H9 (cell line): Measurements from ENCODE around the gene GOLGA1. TPM values are rescaled to one million over a fixed set of nuclear protein-coding genes. Genes with fewer than 3 reads are reported as not detected.
A peak's percentile ranks its signal among the peaks of the same experiment; 100 is the strongest.

Experiments
- DNase-seq: peaks from one replicate; pipeline ENCODE4 v3.0.0-alpha.2; 2017
- H2AFZ ChIP-seq: one replicate; pipeline ENCODE4 v1.6.1; 2013; ENCODE audit warnings: mild to moderate bottlenecking, low read length, control low read depth, moderate library complexity
- H2AK5ac ChIP-seq: 2 replicates; pipeline ENCODE4 v1.6.1; 2013; ENCODE audit warnings: low read length, control low read depth, mixed read lengths; ENCODE audit not compliant: insufficient read length
- H2BK120ac ChIP-seq: one replicate; pipeline ENCODE4 v1.6.1; 2013; ENCODE audit warnings: low read depth, mild to moderate bottlenecking, low read length, control low read depth, inconsistent platforms; ENCODE audit not compliant: poor library complexity, severe bottlenecking
- H2BK12ac ChIP-seq: 2 replicates; pipeline ENCODE4 v1.6.1; 2013; ENCODE audit warnings: low read length, control low read depth, mixed read lengths, low read depth; ENCODE audit not compliant: insufficient read length
- H2BK15ac ChIP-seq: 2 replicates; pipeline ENCODE4 v1.6.1; 2013; ENCODE audit warnings: low read depth, low read length, control low read depth
- H2BK20ac ChIP-seq: one replicate; pipeline ENCODE4 v1.6.1; 2013; ENCODE audit warnings: low read depth, mild to moderate bottlenecking, low read length, control low read depth, inconsistent platforms; ENCODE audit not compliant: poor library complexity, severe bottlenecking
- H2BK5ac ChIP-seq: 2 replicates; pipeline ENCODE4 v1.6.1; 2013; ENCODE audit warnings: low read length, control low read depth, mixed read lengths; ENCODE audit not compliant: insufficient read length
- H3K14ac ChIP-seq: 2 replicates; pipeline ENCODE4 v1.6.1; 2013; ENCODE audit warnings: low read length, control low read depth; ENCODE audit not compliant: insufficient read depth
- H3K18ac ChIP-seq: 2 replicates; pipeline ENCODE4 v1.6.1; 2013; ENCODE audit warnings: low read depth, mild to moderate bottlenecking, mixed read lengths, low read length, control low read depth; ENCODE audit not compliant: insufficient read length
- H3K23ac ChIP-seq: 2 replicates; pipeline ENCODE4 v1.6.1; 2013; ENCODE audit warnings: low read length, control low read depth, mixed read lengths, low read depth; ENCODE audit not compliant: insufficient read length
- H3K23me2 ChIP-seq: 2 replicates; pipeline ENCODE4 v1.6.1; 2013; ENCODE audit warnings: low read depth, mild to moderate bottlenecking, mixed read lengths, low read length, control low read depth; ENCODE audit not compliant: insufficient read length, poor library complexity, severe bottlenecking
- H3K27ac ChIP-seq: 2 replicates; pipeline ENCODE4 v1.5.1; 2013; ENCODE audit warnings: low read length, control low read depth, mixed read lengths, low read depth; ENCODE audit not compliant: insufficient read length
- H3K27me3 ChIP-seq: 2 replicates; pipeline ENCODE4 v1.6.1; 2013; ENCODE audit warnings: low read length, control low read depth, inconsistent platforms; ENCODE audit not compliant: insufficient read depth
- H3K4ac ChIP-seq: 2 replicates; pipeline ENCODE4 v1.6.1; 2013; ENCODE audit warnings: low read depth, mild to moderate bottlenecking, control low read depth, inconsistent platforms, low read length, moderate library complexity
- H3K4me1 ChIP-seq: 2 replicates; pipeline ENCODE4 v1.6.1; 2013; ENCODE audit warnings: low read length, control low read depth, inconsistent platforms; ENCODE audit not compliant: insufficient read depth
- H3K4me2 ChIP-seq: 2 replicates; pipeline ENCODE4 v1.6.1; 2013; ENCODE audit warnings: low read length, control low read depth, mixed read lengths; ENCODE audit not compliant: insufficient read length, insufficient read depth
- H3K56ac ChIP-seq: 2 replicates; pipeline ENCODE4 v1.6.1; 2013; ENCODE audit warnings: low read depth, mild to moderate bottlenecking, mixed read lengths, low read length, control low read depth; ENCODE audit not compliant: insufficient read length
- H3K79me1 ChIP-seq: 2 replicates; pipeline ENCODE4 v1.6.1; 2013; ENCODE audit warnings: low read depth, mild to moderate bottlenecking, moderate library complexity, low read length, control low read depth, inconsistent platforms; ENCODE audit not compliant: insufficient read depth, poor library complexity, severe bottlenecking
- H3K79me2 ChIP-seq: 2 replicates; pipeline ENCODE4 v1.6.1; 2013; ENCODE audit warnings: low read length, control low read depth, inconsistent platforms; ENCODE audit not compliant: insufficient read depth
- H3K9ac ChIP-seq: 2 replicates; pipeline ENCODE4 v1.6.1; 2013; ENCODE audit warnings: low read length, control low read depth, mixed read lengths; ENCODE audit not compliant: insufficient read length; ENCODE audit errors: extremely low read depth
- H3K9me3 ChIP-seq: one replicate; pipeline ENCODE4 v1.6.1; 2013; ENCODE audit warnings: low read depth, low read length, inconsistent platforms; ENCODE audit not compliant: control insufficient read depth
- H3T11ph ChIP-seq: one replicate; pipeline ENCODE4 v1.6.1; 2013; ENCODE audit warnings: mild to moderate bottlenecking, low read length, control low read depth, inconsistent platforms
- H4K20me1 ChIP-seq: one replicate; pipeline ENCODE4 v1.6.1; 2013; ENCODE audit not compliant: control insufficient read depth, insufficient read length, insufficient read depth
- H4K5ac ChIP-seq: 2 replicates; pipeline ENCODE4 v1.6.1; 2013; ENCODE audit warnings: low read depth, mild to moderate bottlenecking, mixed read lengths, low read length, control low read depth; ENCODE audit not compliant: insufficient read length
- H4K8ac ChIP-seq: replicated peaks from 2 replicates; pipeline ENCODE4 v1.6.1; 2013; ENCODE audit warnings: low read length, control low read depth, mixed read lengths, low read depth; ENCODE audit not compliant: insufficient read length
- H4K91ac ChIP-seq: 2 replicates; pipeline ENCODE4 v1.6.1; 2013; ENCODE audit warnings: low read depth, mild to moderate bottlenecking, moderate library complexity, mixed read lengths, low read length, control low read depth; ENCODE audit not compliant: insufficient read length
- H3K27ac Mint-ChIP-seq, 3 experiments: 2 replicates in 2 of 3; 3 replicates in 1 of 3; pipeline ENCODE4 v1.8.0; 2020 to 2021; ENCODE audit warnings: mixed read lengths in 3 of 3, mild to moderate bottlenecking in 1 of 3, moderate library complexity in 1 of 3
- H3K27me3 Mint-ChIP-seq: 2 replicates; pipeline ENCODE4 v1.8.0; 2021; ENCODE audit warnings: low read depth, mild to moderate bottlenecking, moderate library complexity, mixed read lengths
- H3K36me3 Mint-ChIP-seq, 3 experiments: 2 replicates in 2 of 3; 3 replicates in 1 of 3; pipeline ENCODE4 v1.8.0; 2020 to 2021; ENCODE audit warnings: low read depth in 3 of 3, mixed read lengths in 3 of 3; ENCODE audit not compliant: insufficient read depth in 1 of 3
- H3K4me1 Mint-ChIP-seq, 2 experiments: 2 replicates each; pipeline ENCODE4 v1.8.0; 2020; ENCODE audit warnings: mixed read lengths in 2 of 2
- H3K4me3 Mint-ChIP-seq, 2 experiments: 2 replicates in 1 of 2; 3 replicates in 1 of 2; pipeline ENCODE4 v1.8.0; 2020 to 2021; ENCODE audit warnings: mild to moderate bottlenecking in 2 of 2, mixed read lengths in 2 of 2, moderate library complexity in 1 of 2
- H3K9me3 Mint-ChIP-seq, 2 experiments: 2 replicates in 1 of 2; 3 replicates in 1 of 2; pipeline ENCODE4 v1.8.0; 2020; ENCODE audit warnings: mild to moderate bottlenecking in 2 of 2, mixed read lengths in 2 of 2, moderate library complexity in 1 of 2
- CTCF ChIP-seq: fragments of 200-600 bp; sonication (generic); conservative IDR thresholded peaks from 3 replicates; pipeline ENCODE4 v1.8.0; 2021; ENCODE audit warnings: antibody characterized with exemption, mild to moderate bottlenecking
- WGBS: extraction: QIAGEN DNeasy Blood & Tissue Kit; methylation state at CpG from one replicate; pipeline ENCODE4 v1.1.7; 2013; ENCODE audit warnings: missing lambda C conversion rate, low lambda C conversion rate, mixed read lengths; ENCODE audit not compliant: insufficient read length; ENCODE audit errors: extremely low coverage; 5-methylcytosine and 5-hydroxymethylcytosine counted together
- total RNA-seq: library from RNA; stranded (reverse); gene quantifications from 2 replicates; pipeline ENCODE4 v1.2.1, GENCODE V29; 2021

The GOLGA1 gene
- total RNA-seq, 1 experiment from 2014 or later = 7.6 TPM

- H3K4me1 Mint-ChIP-seq = peaks cover 9 to 16% of the 10 kb centered on the region in 2 experiments
- Histone ChIP-seq H3K4ac (no peak overlapping the region), H3T11ph (no peak overlapping the region), H3K9ac (no peak overlapping the region), H3K79me2 (no peaks in the 10 kb centered on the region), H3K56ac (no peak overlapping the region), H3K27ac (no peak overlapping the region), H3K9me3 (no peaks in the 10 kb centered on the region), H2BK20ac (no peak overlapping the region), H2BK5ac (no peak overlapping the region), H3K18ac (no peak overlapping the region), H4K91ac (no peak overlapping the region), H2BK12ac (no peak overlapping the region), H2BK120ac (no peak overlapping the region), H3K23me2 (no peaks in the 10 kb centered on the region), H3K27me3 (no peaks in the 10 kb centered on the region), H2AFZ (no peak overlapping the region), H3K14ac (no peak overlapping the region), H3K23ac (no peak overlapping the region), H3K79me1 (no peaks in the 10 kb centered on the region), H2BK15ac (no peak overlapping the region), H4K20me1 (no peaks in the 10 kb centered on the region), H3K4me2 (no peak overlapping the region), H4K8ac (no peak overlapping the region), H2AK5ac (no peak overlapping the region), H4K5ac (no peak overlapping the region), H3K4me1 (no peaks in the 10 kb centered on the region; the same call in 1 of the 2 replicates)
- H3K27me3 Mint-ChIP-seq = peaks cover 3% of the 10 kb centered on the region; the same call in 1 of the 2 replicates
- no peak overlapping the region for H3K4me3 Mint-ChIP-seq
- TF ChIP-seq CTCF = no peak
- peaks cover 3 to 9% of the 10 kb centered on the region in 2 experiments; a peak in 2 of 5 replicates for H3K9me3 Mint-ChIP-seq
- peak overlapping the region in 1 of 3 experiments; percentile 78; a peak in 4 of 7 replicates for H3K27ac Mint-ChIP-seq
- DNase-seq = no peak
- no CpG with 5 or more reads among the region's 5 CpGs for WGBS
- H3K36me3 Mint-ChIP-seq = peaks cover 0 to 4% (median under 1%) of the 10 kb centered on the region in 3 experiments; a peak in 2 of 7 replicates
Observed at GRCh38 chr9:124829334-124829669, 111.6 kb downstream of the GOLGA1 start.
